ENCODE data around the gene SEC23IP. TPM values are rescaled to one million over a fixed set of nuclear protein-coding genes. Genes with fewer than 3 reads are reported as not detected.
"Not testable (repeated sequence)": the region's sequence is repeated elsewhere in the genome, so short reads cannot be mapped to it uniquely, and the experiment has no call there.

The SEC23IP gene
- polyA plus RNA-seq (ENCODE audit: insufficient read length in 4 of 4): 10 to 100 TPM; 60.6 to 73.9 (median 70.1) TPM

- peak; percentile 83 to 93 (median 90) for DNase-seq (ENCODE audit: low read depth in 4 of 4, low spot score in 2 of 4)
Observed at GRCh38 chr10:119892188-119893065, at the start of gene SEC23IP. TSS of gene SEC23IP (plus strand) at chr10:119892730. CDS start at chr10:119892783, 53 bp downstream.

- no peak for DNase-seq (ENCODE audit: low read depth in 4 of 4, low spot score in 2 of 4)
Observed at GRCh38 chr10:119845656-119846055, 46.9 kb upstream of the SEC23IP start.

GRCh38 chr10:119849031-119849789 is 43.3 kb upstream of the SEC23IP start:
- DNase-seq (ENCODE audit: low read depth in 4 of 4, low spot score in 2 of 4): no peak

GRCh38 chr10:119849944-119850343 is 42.6 kb upstream of the SEC23IP start:
- DNase-seq (ENCODE audit: low read depth in 4 of 4, low spot score in 2 of 4): no peak

- no peak for DNase-seq (ENCODE audit: low read depth in 4 of 4, low spot score in 2 of 4)
Observed at GRCh38 chr10:119852277-119852676, 40.3 kb upstream of the SEC23IP start.

GRCh38 chr10:119852822-119853221 is 39.7 kb upstream of the SEC23IP start:
- no peak for DNase-seq (ENCODE audit: low read depth in 4 of 4, low spot score in 2 of 4)

GRCh38 chr10:119853574-119853973 is 39.0 kb upstream of the SEC23IP start:
- no peak for DNase-seq (ENCODE audit: low read depth in 4 of 4, low spot score in 2 of 4)

- no peak for DNase-seq (ENCODE audit: low read depth in 4 of 4, low spot score in 2 of 4)
Observed at GRCh38 chr10:119858063-119858462, 34.5 kb upstream of the SEC23IP start.

- DNase-seq (ENCODE audit: low read depth in 4 of 4, low spot score in 2 of 4): peak in 2 of 4 donors; percentile 28 to 45
Observed at GRCh38 chr10:119859420-119860258, 32.9 kb upstream of the SEC23IP start.

- DNase-seq (ENCODE audit: low read depth in 4 of 4, low spot score in 2 of 4): no peak
Observed at GRCh38 chr10:119860866-119861607, 31.5 kb upstream of the SEC23IP start.

GRCh38 chr10:119862524-119862923 is 30.0 kb upstream of the SEC23IP start:
- DNase-seq (ENCODE audit: low read depth in 4 of 4, low spot score in 2 of 4): no peak

GRCh38 chr10:119863951-119864565 is 28.5 kb upstream of the SEC23IP start:
- DNase-seq (ENCODE audit: low read depth in 4 of 4, low spot score in 2 of 4): no peak

GRCh38 chr10:119865699-119866240 is 26.8 kb upstream of the SEC23IP start:
- no peak for DNase-seq (ENCODE audit: low read depth in 4 of 4, low spot score in 2 of 4)

- DNase-seq (ENCODE audit: low read depth in 4 of 4, low spot score in 2 of 4): no peak
Observed at GRCh38 chr10:119867317-119867716, 25.2 kb upstream of the SEC23IP start.

- DNase-seq (ENCODE audit: low read depth in 4 of 4, low spot score in 2 of 4): not testable (repeated sequence)
Observed at GRCh38 chr10:119869398-119869797, 23.1 kb upstream of the SEC23IP start.

- DNase-seq (ENCODE audit: low read depth in 4 of 4, low spot score in 2 of 4): no peak
Observed at GRCh38 chr10:119871881-119872609, 20.5 kb upstream of the SEC23IP start.

- no peak for DNase-seq (ENCODE audit: low read depth in 4 of 4, low spot score in 2 of 4)
Observed at GRCh38 chr10:119872610-119872859, 20.0 kb upstream of the SEC23IP start, which contains the start of gene MCMBP. TSS of gene MCMBP (minus strand) at chr10:119872843. CDS start at chr10:119872584, 259 bp downstream.

- DNase-seq (ENCODE audit: low read depth in 4 of 4, low spot score in 2 of 4): peak; percentile 70 to 85 (median 80)
Observed at GRCh38 chr10:119872860-119873681, 19.5 kb upstream of the SEC23IP start.

All from left renal cortex interstitium (tissue), 4 donors.